ENCODE measurements around the gene ACAA1. TPM values are rescaled to one million over a fixed set of nuclear protein-coding genes. Genes with fewer than 3 reads are reported as not detected.
A peak's percentile ranks its signal among the peaks of the same experiment; 100 is the strongest.

Gene ACAA1
- total and polyA plus RNA-seq, 2 of the 13 experiments (the other 11 are each of a cell fraction or from before 2014, with no cell fraction given): 60.8 to 188 TPM

DNA sequence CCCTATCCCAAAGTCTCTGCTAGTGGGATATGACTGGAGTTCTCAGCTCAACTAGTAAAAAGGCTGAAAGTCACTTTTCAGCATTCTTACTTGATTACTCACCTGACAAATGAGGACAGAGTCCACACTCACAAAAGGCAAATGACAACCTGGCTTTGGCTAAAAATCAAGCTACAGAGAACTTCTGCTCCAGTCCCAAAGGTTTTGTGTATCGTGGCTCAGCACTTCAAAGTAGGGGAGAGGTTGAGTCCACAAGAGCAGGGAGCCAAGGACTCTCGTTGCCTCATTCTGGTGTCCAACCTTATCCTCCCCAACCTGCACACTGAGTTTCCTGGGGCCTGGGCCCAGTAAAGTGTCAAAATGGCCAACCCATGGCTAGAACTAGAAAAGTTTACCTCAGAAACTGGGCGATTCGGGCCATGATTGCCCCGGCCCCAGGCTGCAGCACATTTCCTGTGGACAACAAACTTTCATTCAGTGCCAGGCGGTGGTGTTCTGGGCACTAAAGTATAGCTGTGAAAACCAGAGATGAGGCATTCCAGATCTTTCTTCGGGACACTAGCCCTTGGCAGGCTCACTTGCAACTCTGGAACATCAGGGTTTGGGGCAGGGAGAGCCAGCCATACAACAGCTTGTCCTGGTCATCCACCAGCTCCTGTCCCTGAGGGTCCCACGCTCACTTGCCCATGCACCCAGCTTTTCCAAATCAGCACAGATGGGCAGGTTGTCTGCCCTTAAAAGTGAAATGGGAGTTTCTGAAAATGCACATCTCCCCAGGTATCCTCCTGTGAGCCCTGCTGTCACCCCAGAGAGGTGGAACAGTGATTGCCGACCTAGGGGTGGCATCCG, 3.1 kb downstream of the ACAA1 start (continued):
- TF ChIP-seq ZNF550 (CRISPR knock-in tag; IDR thresholded peaks at IDR 0.05; ENCODE audit: borderline replicate concordance) (no peak), ZBTB8A (CRISPR knock-in tag; IDR thresholded peaks at IDR 0.05; ENCODE audit: borderline replicate concordance, low read depth) (no peak), SMARCE1 (IDR thresholded peaks at IDR 0.05; ENCODE audit: borderline replicate concordance) (no peak), ZC3H4 (CRISPR knock-in tag; IDR thresholded peaks at IDR 0.05; ENCODE audit: borderline replicate concordance) (peak; percentile 18; the same call in 1 of the 2 replicates), FLYWCH1 (CRISPR knock-in tag; IDR thresholded peaks at IDR 0.05) (no peak), ZNF335 (CRISPR knock-in tag; IDR thresholded peaks at IDR 0.05) (peak; percentile 48; the same call in 1 of the 2 replicates), ZNF790 (CRISPR knock-in tag; IDR thresholded peaks at IDR 0.05; ENCODE audit: borderline replicate concordance) (no peak), DR1 (CRISPR knock-in tag; IDR thresholded peaks at IDR 0.05) (no peak; the same call in 1 of the 2 replicates), ZNF619 (CRISPR knock-in tag; IDR thresholded peaks at IDR 0.05) (no peak), MAFK (conservative IDR thresholded peaks at IDR 0.05 in 1 of 2, IDR thresholded peaks at IDR 0.05 in 1 of 2; ENCODE audit: low read length in 2 of 2) (peak; percentile 1 to 31; a peak in 1 of 4 replicates), ZNF562 (CRISPR knock-in tag; IDR thresholded peaks at IDR 0.05; ENCODE audit: borderline replicate concordance) (no peak), FOXA3 (CRISPR knock-in tag; IDR thresholded peaks at IDR 0.05) (peak; percentile 94), YEATS4 (CRISPR knock-in tag; IDR thresholded peaks at IDR 0.05; ENCODE audit: borderline replicate concordance) (no peak; the same call in 1 of the 2 replicates), TCF7L2 (IDR thresholded peaks at IDR 0.05; ENCODE audit: low read depth, low read length) (peak; percentile 31; the same call in 1 of the 2 replicates), KDM6A (CRISPR knock-in tag; IDR thresholded peaks at IDR 0.05; ENCODE audit: low read depth) (peak; percentile 96), ARID2 (CRISPR knock-in tag; IDR thresholded peaks at IDR 0.05; ENCODE audit: borderline replicate concordance) (peak; percentile 95; the same call in 1 of the 2 replicates), CAMTA2 (CRISPR knock-in tag; IDR thresholded peaks at IDR 0.05; ENCODE audit: borderline replicate concordance) (no peak), ZNF337 (CRISPR knock-in tag; IDR thresholded peaks at IDR 0.05; ENCODE audit: borderline replicate concordance, low read depth) (peak; percentile 54; the same call in 1 of the 2 replicates), MLLT10 (CRISPR knock-in tag; IDR thresholded peaks at IDR 0.05) (no peak), ATRX (CRISPR knock-in tag; IDR thresholded peaks at IDR 0.05; ENCODE audit: borderline replicate concordance) (no peak), ELF3 (CRISPR knock-in tag; IDR thresholded peaks at IDR 0.05) (peak; percentile 74), HMGA1 (CRISPR knock-in tag; conservative IDR thresholded peaks at IDR 0.05) (no peak), ZNF431 (CRISPR knock-in tag; IDR thresholded peaks at IDR 0.05; ENCODE audit: borderline replicate concordance, low read depth) (no peak)
- TF ChIP-seq, protein P1, sequence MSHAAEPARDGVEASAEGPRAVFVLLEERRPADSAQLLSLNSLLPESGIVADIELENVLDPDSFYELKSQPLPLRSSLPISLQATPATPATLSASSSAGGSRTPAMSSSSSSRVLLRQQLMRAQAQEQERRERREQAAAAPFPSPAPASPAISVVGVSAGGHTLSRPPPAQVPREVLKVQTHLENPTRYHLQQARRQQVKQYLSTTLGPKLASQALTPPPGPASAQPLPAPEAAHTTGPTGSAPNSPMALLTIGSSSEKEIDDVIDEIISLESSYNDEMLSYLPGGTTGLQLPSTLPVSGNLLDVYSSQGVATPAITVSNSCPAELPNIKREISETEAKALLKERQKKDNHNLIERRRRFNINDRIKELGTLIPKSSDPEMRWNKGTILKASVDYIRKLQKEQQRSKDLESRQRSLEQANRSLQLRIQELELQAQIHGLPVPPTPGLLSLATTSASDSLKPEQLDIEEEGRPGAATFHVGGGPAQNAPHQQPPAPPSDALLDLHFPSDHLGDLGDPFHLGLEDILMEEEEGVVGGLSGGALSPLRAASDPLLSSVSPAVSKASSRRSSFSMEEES (CRISPR knock-in tag; IDR thresholded peaks at IDR 0.05): peak; percentile 84
- TF ChIP-seq, protein P2, sequence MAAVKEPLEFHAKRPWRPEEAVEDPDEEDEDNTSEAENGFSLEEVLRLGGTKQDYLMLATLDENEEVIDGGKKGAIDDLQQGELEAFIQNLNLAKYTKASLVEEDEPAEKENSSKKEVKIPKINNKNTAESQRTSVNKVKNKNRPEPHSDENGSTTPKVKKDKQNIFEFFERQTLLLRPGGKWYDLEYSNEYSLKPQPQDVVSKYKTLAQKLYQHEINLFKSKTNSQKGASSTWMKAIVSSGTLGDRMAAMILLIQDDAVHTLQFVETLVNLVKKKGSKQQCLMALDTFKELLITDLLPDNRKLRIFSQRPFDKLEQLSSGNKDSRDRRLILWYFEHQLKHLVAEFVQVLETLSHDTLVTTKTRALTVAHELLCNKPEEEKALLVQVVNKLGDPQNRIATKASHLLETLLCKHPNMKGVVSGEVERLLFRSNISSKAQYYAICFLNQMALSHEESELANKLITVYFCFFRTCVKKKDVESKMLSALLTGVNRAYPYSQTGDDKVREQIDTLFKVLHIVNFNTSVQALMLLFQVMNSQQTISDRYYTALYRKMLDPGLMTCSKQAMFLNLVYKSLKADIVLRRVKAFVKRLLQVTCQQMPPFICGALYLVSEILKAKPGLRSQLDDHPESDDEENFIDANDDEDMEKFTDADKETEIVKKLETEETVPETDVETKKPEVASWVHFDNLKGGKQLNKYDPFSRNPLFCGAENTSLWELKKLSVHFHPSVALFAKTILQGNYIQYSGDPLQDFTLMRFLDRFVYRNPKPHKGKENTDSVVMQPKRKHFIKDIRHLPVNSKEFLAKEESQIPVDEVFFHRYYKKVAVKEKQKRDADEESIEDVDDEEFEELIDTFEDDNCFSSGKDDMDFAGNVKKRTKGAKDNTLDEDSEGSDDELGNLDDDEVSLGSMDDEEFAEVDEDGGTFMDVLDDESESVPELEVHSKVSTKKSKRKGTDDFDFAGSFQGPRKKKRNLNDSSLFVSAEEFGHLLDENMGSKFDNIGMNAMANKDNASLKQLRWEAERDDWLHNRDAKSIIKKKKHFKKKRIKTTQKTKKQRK (IDR thresholded peaks at IDR 0.05; ENCODE audit: low read length): no peak
- TF ChIP-seq, protein P3, sequence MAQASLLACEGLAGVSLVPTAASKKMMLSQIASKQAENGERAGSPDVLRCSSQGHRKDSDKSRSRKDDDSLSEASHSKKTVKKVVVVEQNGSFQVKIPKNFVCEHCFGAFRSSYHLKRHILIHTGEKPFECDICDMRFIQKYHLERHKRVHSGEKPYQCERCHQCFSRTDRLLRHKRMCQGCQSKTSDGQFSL (CRISPR knock-in tag; IDR thresholded peaks at IDR 0.05): no peak
